ENCODE results near the gene SFI1.

The SFI1 gene

GRCh38 chr22:31652911-31653684 is 156.8 kb downstream of the SFI1 start:
- TF ChIP-seq MAX (IDR thresholded peaks at IDR 0.05) (no peak), TCF12 (IDR thresholded peaks at IDR 0.05; ENCODE audit: low read depth) (no peak), CREB1 (IDR thresholded peaks at IDR 0.05; ENCODE audit: low read depth) (no peak), TAF1 (IDR thresholded peaks at IDR 0.05; ENCODE audit: low read depth) (no peak), FOXM1 (IDR thresholded peaks at IDR 0.05; ENCODE audit: borderline replicate concordance, low read depth) (no peak), EGR1 (IDR thresholded peaks at IDR 0.05) (no peak), NFIC (IDR thresholded peaks at IDR 0.05) (no peak), ZBTB7A (IDR thresholded peaks at IDR 0.05; ENCODE audit: low read depth) (no peak), USF1 (IDR thresholded peaks at IDR 0.05) (no peak), YY1 (IDR thresholded peaks at IDR 0.05; ENCODE audit: low read depth) (no peak), REST (IDR thresholded peaks at IDR 0.05; ENCODE audit: low read depth) (no peak), TEAD4 (IDR thresholded peaks at IDR 0.05) (no peak), RAD21 (IDR thresholded peaks at IDR 0.05; ENCODE audit: low read depth) (no peak), CEBPB (IDR thresholded peaks at IDR 0.05) (no peak), EP300 (IDR thresholded peaks at IDR 0.05; ENCODE audit: borderline replicate concordance) (no peak)

GRCh38 chr22:31653944-31654343 is 157.6 kb downstream of the SFI1 start:
- no peak for TF ChIP-seq YY1 (IDR thresholded peaks at IDR 0.05; ENCODE audit: low read depth)
- no peak for TF ChIP-seq FOXM1 (IDR thresholded peaks at IDR 0.05; ENCODE audit: borderline replicate concordance, low read depth)
- no peak for TF ChIP-seq TAF1 (IDR thresholded peaks at IDR 0.05; ENCODE audit: low read depth)
- TF ChIP-seq USF1 (IDR thresholded peaks at IDR 0.05): no peak
- no peak for TF ChIP-seq CREB1 (IDR thresholded peaks at IDR 0.05; ENCODE audit: low read depth)
- TF ChIP-seq TEAD4 (IDR thresholded peaks at IDR 0.05): no peak
- no peak for TF ChIP-seq REST (IDR thresholded peaks at IDR 0.05; ENCODE audit: low read depth)
- TF ChIP-seq TCF12 (IDR thresholded peaks at IDR 0.05; ENCODE audit: low read depth): no peak
- TF ChIP-seq EP300 (IDR thresholded peaks at IDR 0.05; ENCODE audit: borderline replicate concordance): no peak
- no peak for TF ChIP-seq NFIC (IDR thresholded peaks at IDR 0.05)
- TF ChIP-seq CEBPB (IDR thresholded peaks at IDR 0.05): no peak
- TF ChIP-seq RAD21 (IDR thresholded peaks at IDR 0.05; ENCODE audit: low read depth): no peak
- TF ChIP-seq EGR1 (IDR thresholded peaks at IDR 0.05): no peak
- TF ChIP-seq MAX (IDR thresholded peaks at IDR 0.05): no peak
- no peak for TF ChIP-seq ZBTB7A (IDR thresholded peaks at IDR 0.05; ENCODE audit: low read depth)

- TF ChIP-seq CREB1 (IDR thresholded peaks at IDR 0.05; ENCODE audit: low read depth): no peak
- TF ChIP-seq TAF1 (IDR thresholded peaks at IDR 0.05; ENCODE audit: low read depth): no peak
- TF ChIP-seq REST (IDR thresholded peaks at IDR 0.05; ENCODE audit: low read depth): no peak
- no peak for TF ChIP-seq EGR1 (IDR thresholded peaks at IDR 0.05)
- no peak for TF ChIP-seq MAX (IDR thresholded peaks at IDR 0.05)
- no peak for TF ChIP-seq CEBPB (IDR thresholded peaks at IDR 0.05)
- TF ChIP-seq FOXM1 (IDR thresholded peaks at IDR 0.05; ENCODE audit: borderline replicate concordance, low read depth): no peak
- TF ChIP-seq ZBTB7A (IDR thresholded peaks at IDR 0.05; ENCODE audit: low read depth): no peak
- no peak for TF ChIP-seq USF1 (IDR thresholded peaks at IDR 0.05)
- TF ChIP-seq RAD21 (IDR thresholded peaks at IDR 0.05; ENCODE audit: low read depth): no peak
- TF ChIP-seq EP300 (IDR thresholded peaks at IDR 0.05; ENCODE audit: borderline replicate concordance): no peak
- TF ChIP-seq YY1 (IDR thresholded peaks at IDR 0.05; ENCODE audit: low read depth): no peak
- no peak for TF ChIP-seq TCF12 (IDR thresholded peaks at IDR 0.05; ENCODE audit: low read depth)
- no peak for TF ChIP-seq TEAD4 (IDR thresholded peaks at IDR 0.05)
Observed at GRCh38 chr22:31654408-31654807, 158.1 kb downstream of the SFI1 start.
